COLO668 (cell line): ENCODE data around the gene LARP7.
"Not testable (repeated sequence)": the region's sequence is repeated elsewhere in the genome, so short reads cannot be mapped to it uniquely, and the experiment has no call there.

Experiments used
- DNase-seq: peaks from one replicate; lab custom pipeline; 2025; ENCODE audit not compliant: unreplicated experiment; lab: John Stamatoyannopoulos, UW

Gene LARP7

GRCh38 chr4:112649055-112649408 lies 12.1 kb downstream of the LARP7 start:
- no peak for DNase-seq

- no peak for DNase-seq
These were observed 13.4 kb downstream of the LARP7 start for GRCh38 chr4:112650332-112650731.

- DNase-seq, result no peak
These were observed 14.7 kb downstream of the LARP7 start for GRCh38 chr4:112651641-112652040.

- DNase-seq, result no peak
These were observed 15.3 kb downstream of the LARP7 start for GRCh38 chr4:112652216-112652615.

- no peak for DNase-seq
These were observed 18.3 kb downstream of the LARP7 start for GRCh38 chr4:112655270-112655669.

- not testable (repeated sequence) for DNase-seq
These were observed 19.2 kb downstream of the LARP7 start for GRCh38 chr4:112656115-112656514.

GRCh38 chr4:112664611-112665010 lies 27.7 kb downstream of the LARP7 start:
- no peak for DNase-seq

GRCh38 chr4:112668131-112668530 lies 31.2 kb downstream of the LARP7 start:
- no peak for DNase-seq

GRCh38 chr4:112673076-112673475 lies 36.1 kb downstream of the LARP7 start:
- no peak for DNase-seq

- no peak for DNase-seq
These were observed 36.7 kb downstream of the LARP7 start for GRCh38 chr4:112673686-112674085.

- no peak for DNase-seq
These were observed 37.4 kb downstream of the LARP7 start for GRCh38 chr4:112674376-112674775.

GRCh38 chr4:112677519-112678091 lies 40.7 kb downstream of the LARP7 start:
- DNase-seq, result no peak

GRCh38 chr4:112680996-112681395 lies 44.1 kb downstream of the LARP7 start:
- no peak for DNase-seq

GRCh38 chr4:112693507-112693906 lies 56.6 kb downstream of the LARP7 start:
- DNase-seq, result no peak

GRCh38 chr4:112700679-112701078 lies 63.7 kb downstream of the LARP7 start:
- no peak for DNase-seq

- no peak for DNase-seq
These were observed 65.9 kb downstream of the LARP7 start for GRCh38 chr4:112702892-112703291.

- DNase-seq, result no peak
These were observed 67.4 kb downstream of the LARP7 start for GRCh38 chr4:112704322-112704721.

GRCh38 chr4:112704991-112705845 lies 68.3 kb downstream of the LARP7 start:
- DNase-seq, result peak; percentile 33

- peak; percentile 15 for DNase-seq
These were observed 69.2 kb downstream of the LARP7 start for GRCh38 chr4:112705891-112706839.

GRCh38 chr4:112706840-112707207 lies 69.9 kb downstream of the LARP7 start:
- DNase-seq, result no peak
